Fibroblast of villous mesenchyme (primary cell): Measurements from ENCODE around the gene CLASP1. TPM values are rescaled to one million over a fixed set of nuclear protein-coding genes. Genes with fewer than 3 reads are reported as not detected.

Experiments used
- small RNA-seq: library from RNA; depleted of rRNA; stranded (forward); fragments of <200 nt; gene quantifications from one replicate; pipeline ENCODE3, GENCODE V24; 2012
- total RNA-seq: library from RNA; depleted of rRNA; stranded (reverse); fragments of >200 nt; gene quantifications from 2 replicates; pipeline ENCODE4 v1.2.3, GENCODE V29; 2012

Gene CLASP1
- total RNA-seq, 1 donor, result 58.3 TPM

Small RNAs within 50 kb of the gene (small RNA-seq; reads per million reads assigned to genes)
- gene RF00019 (not detected), gene RNU4ATAC (434 reads per million, percentile 98 among the genes with 10 or more reads in this experiment)

Other genes with a start within 250 kb of the CLASP1 start
- under 0.01 TPM in 2 replicates for gene RNU4ATAC, start 118.6 kb downstream of the CLASP1 start, total RNA-seq
- 34.1 and 50.1 TPM in 2 replicates for gene NIFK, start 87.4 kb upstream of the CLASP1 start, total RNA-seq
- gene TSN, start 106.2 kb upstream of the CLASP1 start, total RNA-seq, result 46.4 and 65.2 TPM in 2 replicates